H1 (cell line): ENCODE data around the gene DISP1.

Experiments used
- CTCF ChIP-seq, 3 experiments: IDR thresholded peaks; 1 replicate in 2 of 3; 2 replicates in 1 of 3; pipeline versions ENCODE4 v1.5.1 to v1.6.1; 2011; ENCODE audit warnings: low read length in 3 of 3, mild to moderate bottlenecking in 3 of 3, inconsistent platforms in 2 of 3, low read depth in 1 of 3, moderate library complexity in 1 of 3; ENCODE audit not compliant: insufficient read depth in 1 of 3; ENCODE audit errors: control extremely low read depth in 1 of 3
- EP300 ChIP-seq, 2 experiments: IDR thresholded peaks; 1 replicate in 1 of 2; 2 replicates in 1 of 2; pipeline ENCODE4 v1.6.1; 2011 to 2012; ENCODE audit warnings: low read depth in 2 of 2, low read length in 2 of 2, mild to moderate bottlenecking in 2 of 2, borderline replicate concordance in 1 of 2, inconsistent platforms in 1 of 2, moderate library complexity in 1 of 2
- HDAC6 ChIP-seq: IDR thresholded peaks from one replicate; pipeline ENCODE4 v1.7.1; 2012; ENCODE audit warnings: low read depth, mild to moderate bottlenecking, inconsistent platforms, low read length, moderate library complexity
- MAFK ChIP-seq: IDR thresholded peaks from 2 replicates; pipeline ENCODE4 v1.6.1; 2012; ENCODE audit warnings: low read depth, mild to moderate bottlenecking, improper control_type of control experiment, low read length
- RXRA ChIP-seq: IDR thresholded peaks from 2 replicates; pipeline ENCODE4 v1.6.1; 2011; ENCODE audit warnings: low read depth, mild to moderate bottlenecking, low read length, moderate library complexity; ENCODE audit not compliant: insufficient read depth
- TF ChIP-seq, protein P1 (sequence below): IDR thresholded peaks from 2 replicates; pipeline ENCODE4 v1.6.1; 2011; ENCODE audit warnings: low read depth, mild to moderate bottlenecking, low read length; ENCODE audit not compliant: insufficient read depth

GRCh38 chr1:222852326-222852725, 37.5 kb downstream of the DISP1 start:
- no peak for TF ChIP-seq CTCF (IDR thresholded peaks at IDR 0.05; ENCODE audit: control extremely low read depth in 1 of 3, insufficient read depth in 1 of 3, low read depth in 1 of 3, low read length in 3 of 3)
- TF ChIP-seq MAFK, result no peak
- TF ChIP-seq HDAC6, result no peak
- TF ChIP-seq RXRA, result no peak
- TF ChIP-seq, protein P1, sequence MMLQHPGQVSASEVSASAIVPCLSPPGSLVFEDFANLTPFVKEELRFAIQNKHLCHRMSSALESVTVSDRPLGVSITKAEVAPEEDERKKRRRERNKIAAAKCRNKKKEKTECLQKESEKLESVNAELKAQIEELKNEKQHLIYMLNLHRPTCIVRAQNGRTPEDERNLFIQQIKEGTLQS, result no peak
- TF ChIP-seq EP300 (IDR thresholded peaks at IDR 0.05; ENCODE audit: borderline replicate concordance in 1 of 2, low read depth in 2 of 2, low read length in 2 of 2), result no peak
